K562 (cell line): ENCODE data around the gene SHE. TPM values are rescaled to one million over a fixed set of nuclear protein-coding genes. Genes with fewer than 3 reads are reported as not detected.

Experiments
- ATAC-seq: fragments of 200-7000 bp; cut with Tn5 transposase; 3 replicates; pipeline ENCODE4 v1.9.1; 2020; ENCODE audit warnings: moderate library complexity
- BruUV-seq: library from RNA; stranded (reverse); fragments of 400-500 nt; replicated peaks from 2 replicates; lab custom pipeline; 2021; lab: Mats Ljungman, UMichigan
- CTCF ChIA-PET: fragments of 300-600 bp; formaldehyde crosslinking; extraction: SDS; loops from one replicate; lab custom pipeline; 2021; ENCODE audit warnings: low intra/inter-chr PET ratio; lab: Yijun Ruan, JAX
- POLR2A ChIA-PET: fragments of 300-600, 350-650 bp; sonication (Branson Sonifier 250); formaldehyde crosslinking; extraction: SDS; loops from one replicate; lab custom pipeline; 2021; ENCODE audit warnings: antibody characterized with exemption, inconsistent platforms; lab: Yijun Ruan, JAX
- DNase-seq, 4 experiments: peaks; one replicate each; pipeline versions ENCODE4 v3.0.0 to v3.0.0-alpha.2; 2011 to 2018; ENCODE audit warnings: low spot score in 3 of 4, mixed read lengths in 3 of 4; ENCODE audit errors: extremely low read depth in 1 of 4
- FAIRE-seq: peaks from 2 replicates; lab custom pipeline; 2011; peaks lifted over from hg19 to GRCh38; lab: Jason Lieb, UNC
- H2AFZ ChIP-seq: 2 replicates; pipeline ENCODE4 v1.6.0; 2011; ENCODE audit warnings: low read depth, low read length, control low read depth, inconsistent platforms
- H3K27ac ChIP-seq: fragments of 200-600 bp; 3 replicates; pipeline ENCODE4 v1.8.0; 2011; ENCODE audit warnings: low read depth, mild to moderate bottlenecking, control low read depth, inconsistent platforms, low read length, moderate library complexity, mixed read lengths; ENCODE audit errors: extremely low read depth
- H3K27me3 ChIP-seq, 2 experiments: fragments of 300-600 bp in 1 of 2; 2 replicates in 1 of 2; 3 replicates in 1 of 2; pipeline versions ENCODE4 v1.6.0 to v1.8.0; 2011; ENCODE audit warnings: inconsistent platforms in 2 of 2, low read length in 2 of 2, mild to moderate bottlenecking in 1 of 2, mixed read lengths in 1 of 2, moderate library complexity in 1 of 2; ENCODE audit not compliant: control insufficient read depth in 2 of 2, insufficient read depth in 2 of 2
- H3K36me3 ChIP-seq: fragments of 300-600 bp; 3 replicates; pipeline ENCODE4 v1.8.0; 2011; ENCODE audit warnings: mild to moderate bottlenecking, low read length, inconsistent platforms; ENCODE audit not compliant: control insufficient read depth, insufficient read depth
- H3K4me1 ChIP-seq, 2 experiments: fragments of 200-600 bp in 1 of 2; replicated peaks in 1 of 2; 2 replicates in 1 of 2; 3 replicates in 1 of 2; pipeline versions ENCODE4 v1.5.1 to v1.8.0; 2011; ENCODE audit warnings: inconsistent platforms in 2 of 2, low read length in 2 of 2, mild to moderate bottlenecking in 1 of 2, mixed read lengths in 1 of 2, moderate library complexity in 1 of 2; ENCODE audit not compliant: control insufficient read depth in 2 of 2, insufficient read depth in 2 of 2
- H3K4me2 ChIP-seq: 2 replicates; pipeline ENCODE4 v1.6.1; 2011; ENCODE audit warnings: low read length, control low read depth, inconsistent platforms, mixed read lengths; ENCODE audit not compliant: insufficient read depth
- H3K4me3 ChIP-seq: fragments of 200-600 bp; sonication (generic), shearing (Covaris generic); 2 replicates; pipeline ENCODE4 v1.5.1; 2016; ENCODE audit warnings: control low read depth, inconsistent platforms
- H3K79me2 ChIP-seq: fragments of 200-600 bp; 3 replicates; pipeline ENCODE4 v1.8.0; 2011; ENCODE audit warnings: low read length, inconsistent platforms; ENCODE audit not compliant: control insufficient read depth, insufficient read depth
- H3K9ac ChIP-seq, 2 experiments: 2 replicates each; pipeline versions ENCODE4 v1.6.0 to v1.6.1; 2011; ENCODE audit warnings: low read depth in 2 of 2, low read length in 2 of 2, control low read depth in 1 of 2, inconsistent platforms in 1 of 2, mild to moderate bottlenecking in 1 of 2, mixed read lengths in 1 of 2; ENCODE audit not compliant: insufficient read depth in 1 of 2
- H3K9me1 ChIP-seq: one replicate; pipeline ENCODE4 v1.6.0; 2011; ENCODE audit warnings: inconsistent platforms, mild to moderate bottlenecking, low read length, moderate library complexity; ENCODE audit not compliant: control insufficient read depth, insufficient read depth
- H3K9me3 ChIP-seq: replicated peaks from 2 replicates; pipeline ENCODE4 v1.5.1; 2011; ENCODE audit warnings: low read depth, low read length, inconsistent platforms; ENCODE audit not compliant: control insufficient read depth, insufficient read depth
- H4K20me1 ChIP-seq: replicated peaks from 2 replicates; pipeline ENCODE4 v1.6.1; 2011; ENCODE audit warnings: low read length, inconsistent platforms, mixed read lengths; ENCODE audit not compliant: control insufficient read depth, insufficient read depth
- ASH1L ChIP-seq: fragments of 450-650 bp; IDR thresholded peaks from 2 replicates; pipeline ENCODE4 v1.6.1; 2018; ENCODE audit warnings: borderline replicate concordance, mild to moderate bottlenecking, low read depth; ENCODE audit not compliant: partially characterized antibody
- CEBPB ChIP-seq: fragments of 450-650 bp; IDR thresholded peaks from 2 replicates; pipeline ENCODE4 v1.6.1; 2016; ENCODE audit warnings: missing genetic modification characterization, missing compliant biosample characterization
- CEBPG ChIP-seq, 3 experiments: fragments of 200-800 bp in 1 of 3; sonication (Bioruptor generic) in 1 of 3; sonication (generic) in 1 of 3; formaldehyde crosslinking in 1 of 3; IDR thresholded peaks in 2 of 3; conservative IDR thresholded peaks in 1 of 3; 2 replicates each; pipeline versions ENCODE4 v1.6.1 to v1.8.0; 2016 to 2022; ENCODE audit warnings: missing compliant biosample characterization in 2 of 3, missing genetic modification characterization in 2 of 3, mild to moderate bottlenecking in 1 of 3, missing genetic modification reagents in 1 of 3
- HLTF ChIP-seq: fragments of 450-650 bp; IDR thresholded peaks from 2 replicates; pipeline ENCODE4 v1.6.1; 2016
- KLF16 ChIP-seq: IDR thresholded peaks from 2 replicates; pipeline ENCODE4 v1.6.1; 2016; ENCODE audit warnings: antibody characterized with exemption
- KLF6 ChIP-seq: fragments of 250-450 bp; sonication (Bioruptor Pico); IDR thresholded peaks from 2 replicates; pipeline ENCODE4 v1.4.0; 2020; ENCODE audit warnings: mild to moderate bottlenecking, moderate library complexity, borderline replicate concordance
- MCM5 ChIP-seq: fragments of 450-650 bp; IDR thresholded peaks from 2 replicates; pipeline ENCODE4 v1.6.1; 2016; ENCODE audit warnings: low read depth
- PHF20 ChIP-seq: fragments of 450-650 bp; IDR thresholded peaks from 2 replicates; pipeline ENCODE4 v1.6.1; 2018; ENCODE audit not compliant: partially characterized antibody
- RUNX1 ChIP-seq: sonication (generic); IDR thresholded peaks from 2 replicates; pipeline ENCODE4 v1.6.1; 2016; ENCODE audit warnings: antibody characterized with exemption, low read depth
- THRAP3 ChIP-seq: fragments of 450-650 bp; IDR thresholded peaks from 2 replicates; pipeline ENCODE4 v1.6.1; 2016; ENCODE audit warnings: mild to moderate bottlenecking, inconsistent platforms, borderline replicate concordance
- ZKSCAN3 ChIP-seq: fragments of 250-450 bp; sonication (Bioruptor Pico); IDR thresholded peaks from 2 replicates; pipeline ENCODE4 v1.4.0; 2020
- ZNF75A ChIP-seq: fragments of 450-650 bp; formaldehyde crosslinking; IDR thresholded peaks from 2 replicates; pipeline ENCODE4 v1.4.0; 2020; ENCODE audit warnings: mild to moderate bottlenecking
- WGBS: fragments of 100-300 bp; shearing (Covaris generic); methylation state at CpG from one replicate; pipeline ENCODE4 v1.1.6; 2016; ENCODE audit warnings: low coverage, mixed read lengths; ENCODE audit not compliant: insufficient coverage; ENCODE audit errors: missing lambda C conversion rate; 5-methylcytosine and 5-hydroxymethylcytosine counted together
- in situ Hi-C: fragments of 300-500 bp; cut with MboI; formaldehyde crosslinking; loops from 4 replicates; pipeline ENCODE4 v1.15.0; 2018; ENCODE audit warnings: inconsistent platforms, mixed read lengths
- intact Hi-C: fragments of 100-400 bp; cut with micrococcal nuclease; formaldehyde crosslinking; loops from 2 replicates; pipeline ENCODE4 v1.14.2; 2022
- polyA plus RNA-seq, 8 experiments: library from polyadenylated mRNA; depleted of rRNA in 4 of 8; stranded (reverse) in 5 of 8; unstranded in 3 of 8; fragments of >200 nt; fragmentation: Nextera tagmentation in 2 of 8; fragmentation: Illumina TruSeq in 1 of 8; extraction: Ambion mirVana in 2 of 8; extraction: Trizol in 1 of 8; gene quantifications; 2 replicates each; pipeline versions ENCODE4 v1.2.1 to v1.2.3, GENCODE V29; 2011 to 2014; ENCODE audit warnings: inconsistent platforms in 1 of 8, missing spikeins in 1 of 8
- total RNA-seq, 7 experiments: library from RNA; depleted of rRNA in 6 of 7; stranded (reverse); fragments of >200 nt in 6 of 7; fragmentation: Illumina TruSeq in 2 of 7; extraction: Trizol in 2 of 7; gene quantifications; 2 replicates each; pipeline versions ENCODE4 v1.2.1 to v1.2.3, GENCODE V29; 2011 to 2021; ENCODE audit warnings: low replicate concordance in 1 of 7
- TF ChIP-seq, protein P1 (sequence below), 2 experiments: fragments of 450-650 bp; conservative IDR thresholded peaks; 2 replicates each; pipeline ENCODE4 v1.6.1; 2017; ENCODE audit warnings: mild to moderate bottlenecking in 2 of 2, moderate library complexity in 2 of 2

The SHE gene
- total and polyA plus RNA-seq, 9 of the 15 experiments (the other 6 are each of a cell fraction or from before 2014, with no cell fraction given): 0.01 to 0.05 TPM; not detected in 7

DNA sequence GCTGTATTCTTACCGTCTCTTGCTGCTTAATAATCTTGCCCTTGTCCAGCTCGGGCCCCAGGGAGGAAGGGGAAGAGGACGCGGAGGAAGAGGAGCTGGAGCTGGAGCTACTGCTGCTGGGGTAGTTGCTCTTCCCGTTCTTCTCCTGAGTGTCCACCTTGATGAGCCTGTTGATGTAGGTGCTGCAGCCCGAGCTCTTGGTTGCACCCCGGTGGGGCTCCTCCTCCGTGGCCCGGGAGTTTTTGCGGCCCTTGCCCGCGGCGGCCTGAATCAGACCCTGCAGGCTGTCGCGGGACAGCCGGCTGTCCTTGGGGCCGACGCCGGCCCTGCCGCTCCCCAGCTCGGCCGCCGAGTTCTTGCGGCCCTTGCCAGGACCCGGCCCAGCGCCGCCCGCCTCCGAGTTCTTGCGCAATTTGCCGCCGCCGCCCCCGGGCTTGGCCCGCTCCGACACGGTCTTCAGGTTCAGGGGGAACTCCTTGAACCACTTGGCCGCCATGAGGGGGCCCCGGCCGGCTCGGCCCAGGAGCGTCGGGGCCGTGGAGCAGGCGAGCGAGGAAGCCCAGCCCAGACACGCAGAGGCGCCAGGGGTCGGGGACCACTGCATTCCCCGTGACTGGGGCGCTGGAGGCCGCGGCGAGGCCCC is 668 bp downstream of the SHE start:
- H3K4me1 ChIP-seq: peaks cover 6 to 7% of the 10 kb centered on the region in 2 experiments; a peak in 3 of 5 replicates
- H3K9ac ChIP-seq: no peak overlapping the region
- in situ Hi-C loops (no loop called here), intact Hi-C loops (no loop called here)
- no peaks in the 10 kb centered on the region for H3K79me2 ChIP-seq
- H3K9me1 ChIP-seq: no peaks in the 10 kb centered on the region
- DNase-seq (no peak), FAIRE-seq (no peak), ATAC-seq (no peak)
- CTCF ChIA-PET: no interaction called here
- H3K27ac ChIP-seq: no peak overlapping the region
- no peak overlapping the region for H2AFZ ChIP-seq
- 35% methylated on average over 39 of the region's 54 CpGs for WGBS
- no TSS peak for BruUV-seq
- H3K36me3 ChIP-seq: no peaks in the 10 kb centered on the region
- TF ChIP-seq PHF20 (no peak), RUNX1 (no peak), ASH1L (no peak), ZNF75A (no peak), THRAP3 (no peak), CEBPG (CRISPR knock-in tag; IDR thresholded peaks at IDR 0.05) (peak; percentile 27; the same call in 1 of the 2 replicates), CEBPG (tag; conservative IDR thresholded peaks at IDR 0.05 in 1 of 2, IDR thresholded peaks at IDR 0.05 in 1 of 2) (peak; percentile 40 to 68; a peak in 2 of 4 replicates), KLF16 (no peak), HLTF (no peak), CEBPB (tag) (peak; percentile 65), ZKSCAN3 (CRISPR knock-in tag) (no peak), MCM5 (no peak), KLF6 (CRISPR knock-in tag) (no peak)
- TF ChIP-seq, protein P1, sequence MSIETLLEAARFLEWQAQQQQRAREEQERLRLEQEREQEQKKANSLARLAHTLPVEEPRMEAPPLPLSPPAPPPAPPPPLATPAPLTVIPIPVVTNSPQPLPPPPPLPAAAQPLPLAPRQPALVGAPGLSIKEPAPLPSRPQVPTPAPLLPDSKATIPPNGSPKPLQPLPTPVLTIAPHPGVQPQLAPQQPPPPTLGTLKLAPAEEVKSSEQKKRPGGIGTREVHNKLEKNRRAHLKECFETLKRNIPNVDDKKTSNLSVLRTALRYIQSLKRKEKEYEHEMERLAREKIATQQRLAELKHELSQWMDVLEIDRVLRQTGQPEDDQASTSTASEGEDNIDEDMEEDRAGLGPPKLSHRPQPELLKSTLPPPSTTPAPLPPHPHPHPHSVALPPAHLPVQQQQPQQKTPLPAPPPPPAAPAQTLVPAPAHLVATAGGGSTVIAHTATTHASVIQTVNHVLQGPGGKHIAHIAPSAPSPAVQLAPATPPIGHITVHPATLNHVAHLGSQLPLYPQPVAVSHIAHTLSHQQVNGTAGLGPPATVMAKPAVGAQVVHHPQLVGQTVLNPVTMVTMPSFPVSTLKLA (conservative IDR thresholded peaks at IDR 0.05): no peak
- no peak overlapping the region for H3K4me2 ChIP-seq
- H3K27me3 ChIP-seq: peaks cover 19 to 23% of the 10 kb centered on the region in 2 experiments
- H4K20me1 ChIP-seq: no peaks in the 10 kb centered on the region
- POLR2A ChIA-PET: no interaction called here
- H3K4me3 ChIP-seq: no peak overlapping the region
- H3K9me3 ChIP-seq: peaks cover 1% of the 10 kb centered on the region; the same call in 1 of the 2 replicates
